Stomach (tissue), 9 donors: ENCODE data around the gene RRP1. TPM values are rescaled to one million over a fixed set of nuclear protein-coding genes. Genes with fewer than 3 reads are reported as not detected.

Experiments
- DNase-seq, 2 donors: peaks; one replicate each; pipeline versions ENCODE4 v3.0.0 to v3.0.0-alpha.2; 2013 to 2019
- H3K27ac ChIP-seq, 5 donors: fragments of 200-600 bp in 4 of 5; sonication (generic) in 4 of 5; one replicate each; pipeline ENCODE4 v1.5.1; 2013 to 2019; ENCODE audit warnings: mild to moderate bottlenecking in 1 of 5, moderate library complexity in 1 of 5
- H3K27me3 ChIP-seq, 3 donors: fragments of 200-600 bp; sonication (generic); one replicate each; pipeline ENCODE4 v1.5.1; 2017 to 2019; ENCODE audit warnings: mixed run types in 1 of 3
- H3K36me3 ChIP-seq, 4 donors: fragments of 200-600 bp; sonication (generic); 1 replicate in 3 of 4; 2 replicates in 1 of 4; pipeline ENCODE4 v1.5.1; 2016 to 2019
- H3K4me1 ChIP-seq, 4 donors: fragments of 200-600 bp; sonication (generic); one replicate each; pipeline ENCODE4 v1.5.1; 2016 to 2019
- H3K4me3 ChIP-seq, 4 donors: fragments of 200-600 bp; sonication (generic) in 3 of 4; one replicate each; pipeline ENCODE4 v1.5.1; 2016 to 2019; ENCODE audit warnings: mild to moderate bottlenecking in 1 of 4
- H3K9me3 ChIP-seq, 4 donors: fragments of 200-600 bp; sonication (generic); one replicate each; pipeline ENCODE4 v1.5.1; 2016 to 2019
- EP300 ChIP-seq: sonication (generic); formaldehyde crosslinking; IDR thresholded peaks from one replicate; pipeline ENCODE4 v1.6.1; 2017; ENCODE audit warnings: antibody characterized with exemption
- POLR2A ChIP-seq, 4 donors: fragments of 450-650 bp; IDR thresholded peaks; one replicate each; pipeline ENCODE4 v1.6.1; 2016; ENCODE audit warnings: antibody characterized with exemption in 4 of 4, control low read depth in 2 of 4, mild to moderate bottlenecking in 1 of 4, moderate library complexity in 1 of 4
- POLR2AphosphoS5 ChIP-seq, 3 donors: sonication (generic); formaldehyde crosslinking; IDR thresholded peaks; one replicate each; pipeline ENCODE4 v1.6.1; 2016; ENCODE audit warnings: antibody characterized with exemption in 3 of 3
- WGBS, 5 donors: extraction: QIAGEN DNeasy Blood & Tissue Kit in 3 of 5; methylation state at CpG; one replicate each; pipeline versions ENCODE4 v1.1.5 to v1.1.7; 2013 to 2018; 5-methylcytosine and 5-hydroxymethylcytosine counted together
- intact Hi-C: fragments of 100-400 bp; cut with DNase I; formaldehyde crosslinking; loops from one replicate; pipeline ENCODE4 v1.15.1; 2023; ENCODE audit warnings: low total_unique reads
- polyA plus RNA-seq, 3 donors: library from polyadenylated mRNA; stranded (reverse); fragments of 200-250 nt; gene quantifications; one replicate each; pipeline ENCODE4 v1.2.3, GENCODE V29; 2013
- total RNA-seq, 5 donors: library from RNA; depleted of rRNA; stranded (reverse); fragments of >200 nt; gene quantifications; one replicate each; pipeline versions ENCODE4 v1.1.0 to v1.2.3, GENCODE V29; 2014 to 2016
- TF ChIP-seq, protein P1 (sequence below), 7 experiments: fragments of 450-650 bp in 4 of 7; fragments of 200-600 bp in 3 of 7; sonication (generic) in 3 of 7; IDR thresholded peaks; one replicate each; pipeline ENCODE4 v1.5.1; 2016 to 2019; ENCODE audit warnings: antibody characterized with exemption in 7 of 7, control low read depth in 2 of 7, mild to moderate bottlenecking in 1 of 7
- donor health status: healthy with polysubstance abuse.
- donor health status: Bipolar disorder and iron deficiency.
- donor health status: healthy.

Gene RRP1
- total and polyA plus RNA-seq, 8 donors: 10.6 to 25.6 (median 16.4) TPM

DNA sequence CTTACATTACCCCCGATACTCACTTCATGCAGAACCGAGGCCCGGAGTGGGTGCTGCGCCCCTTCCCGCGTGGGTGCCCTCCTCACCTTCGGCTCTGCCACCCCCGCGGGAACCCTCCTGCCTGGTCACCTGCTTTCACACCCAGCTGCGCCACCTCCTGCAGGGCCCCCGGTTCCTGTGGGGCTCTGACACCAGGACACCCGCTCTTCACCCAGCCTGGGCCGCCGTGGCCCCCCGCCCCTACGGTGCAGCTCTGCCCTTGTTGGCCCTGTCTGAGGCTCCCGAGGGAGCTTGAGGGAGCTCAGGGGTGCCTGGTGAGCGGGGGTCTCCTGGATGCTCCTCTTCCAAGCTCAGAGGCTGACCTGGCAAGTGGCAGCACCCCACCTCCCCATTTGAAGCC, 19.0 kb downstream of the RRP1 start:
- H3K4me1 ChIP-seq: peaks cover 17 to 33% (median 27%) of the 10 kb centered on the region in 4 donors
- no peaks in the 10 kb centered on the region for H3K9me3 ChIP-seq
- peaks cover 0 to 28% (median 19%) of the 10 kb centered on the region in 4 donors for H3K36me3 ChIP-seq
- TF ChIP-seq POLR2A (IDR thresholded peaks at IDR 0.05) (no peak), EP300 (no peak), POLR2AphosphoS5 (IDR thresholded peaks at IDR 0.05) (no peak)
- TF ChIP-seq, protein P1, sequence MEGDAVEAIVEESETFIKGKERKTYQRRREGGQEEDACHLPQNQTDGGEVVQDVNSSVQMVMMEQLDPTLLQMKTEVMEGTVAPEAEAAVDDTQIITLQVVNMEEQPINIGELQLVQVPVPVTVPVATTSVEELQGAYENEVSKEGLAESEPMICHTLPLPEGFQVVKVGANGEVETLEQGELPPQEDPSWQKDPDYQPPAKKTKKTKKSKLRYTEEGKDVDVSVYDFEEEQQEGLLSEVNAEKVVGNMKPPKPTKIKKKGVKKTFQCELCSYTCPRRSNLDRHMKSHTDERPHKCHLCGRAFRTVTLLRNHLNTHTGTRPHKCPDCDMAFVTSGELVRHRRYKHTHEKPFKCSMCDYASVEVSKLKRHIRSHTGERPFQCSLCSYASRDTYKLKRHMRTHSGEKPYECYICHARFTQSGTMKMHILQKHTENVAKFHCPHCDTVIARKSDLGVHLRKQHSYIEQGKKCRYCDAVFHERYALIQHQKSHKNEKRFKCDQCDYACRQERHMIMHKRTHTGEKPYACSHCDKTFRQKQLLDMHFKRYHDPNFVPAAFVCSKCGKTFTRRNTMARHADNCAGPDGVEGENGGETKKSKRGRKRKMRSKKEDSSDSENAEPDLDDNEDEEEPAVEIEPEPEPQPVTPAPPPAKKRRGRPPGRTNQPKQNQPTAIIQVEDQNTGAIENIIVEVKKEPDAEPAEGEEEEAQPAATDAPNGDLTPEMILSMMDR (IDR thresholded peaks at IDR 0.05): no peak
- no peak overlapping the region for H3K4me3 ChIP-seq
- H3K27ac ChIP-seq: no peak overlapping the region
- no peak for DNase-seq
- 77 to 80% (median 78%) methylated on average over 11 to 18 of the region's 18 CpGs for WGBS, 5 donors
- no peaks in the 10 kb centered on the region for H3K27me3 ChIP-seq
- intact Hi-C loops: no loop called here

DNA sequence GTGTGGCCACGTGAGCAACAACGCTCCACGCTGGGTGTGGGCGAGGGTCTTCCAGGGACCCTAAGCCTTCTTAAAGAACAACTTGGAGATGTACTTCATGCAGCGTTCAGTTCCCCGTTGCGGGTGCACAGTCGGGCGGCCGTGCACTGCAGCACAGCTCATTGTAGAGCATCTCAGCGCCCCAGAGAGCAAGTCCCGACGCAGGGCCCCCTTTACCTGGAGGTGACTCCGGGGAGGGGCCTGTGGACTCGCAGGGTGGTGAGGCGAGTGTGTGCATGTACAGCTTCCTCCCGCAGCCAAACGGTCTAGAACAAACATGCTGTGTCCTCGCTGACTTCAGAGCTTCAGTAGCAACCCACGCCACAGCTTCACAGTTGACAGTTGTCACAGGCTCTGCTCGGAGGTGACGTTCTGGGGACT, 19.5 kb downstream of the RRP1 start:
- WGBS, 5 donors: 60 to 83% (median 71%) methylated on average over 21 to 22 of the region's 22 CpGs
- Histone ChIP-seq H3K27ac (no peak overlapping the region), H3K36me3 (peaks cover 0 to 23% (median 14%) of the 10 kb centered on the region in 4 donors), H3K27me3 (no peaks in the 10 kb centered on the region), H3K4me3 (no peak overlapping the region), H3K4me1 (peaks cover 17 to 33% (median 27%) of the 10 kb centered on the region in 4 donors), H3K9me3 (no peaks in the 10 kb centered on the region)
- no peak for DNase-seq
- TF ChIP-seq, protein P1 (IDR thresholded peaks at IDR 0.05): no peak
- TF ChIP-seq POLR2A (IDR thresholded peaks at IDR 0.05) (no peak), POLR2AphosphoS5 (IDR thresholded peaks at IDR 0.05) (no peak), EP300 (no peak)
- intact Hi-C loops: no loop called here

DNA sequence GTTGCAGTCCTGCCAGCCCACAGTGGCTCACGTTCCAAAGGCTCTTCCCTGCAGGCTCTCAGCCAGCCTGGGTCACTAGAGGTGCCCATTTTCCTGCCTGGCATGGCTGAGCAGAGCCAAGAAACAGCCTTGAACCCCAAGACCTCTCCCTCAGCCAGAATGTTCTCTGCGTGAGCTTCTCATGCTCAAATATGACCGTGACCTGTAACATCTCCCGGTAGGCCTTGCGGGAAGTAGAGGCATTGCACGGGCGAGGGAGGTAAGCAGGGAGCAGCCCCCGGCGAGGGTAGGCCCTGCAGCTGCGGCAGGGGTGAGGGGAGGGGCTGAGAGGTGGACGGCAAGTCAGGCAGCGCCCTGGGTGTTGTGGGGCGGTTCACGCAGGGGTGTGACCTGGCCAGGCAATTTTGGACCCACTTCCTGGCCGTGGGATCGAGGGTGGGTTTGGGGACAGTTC, 20.0 kb downstream of the RRP1 start:
- TF ChIP-seq EP300 (no peak), POLR2A (IDR thresholded peaks at IDR 0.05) (no peak), POLR2AphosphoS5 (IDR thresholded peaks at IDR 0.05) (no peak)
- TF ChIP-seq, protein P1 (IDR thresholded peaks at IDR 0.05): no peak
- no peaks in the 10 kb centered on the region for H3K9me3 ChIP-seq
- no peaks in the 10 kb centered on the region for H3K27me3 ChIP-seq
- no peak overlapping the region for H3K27ac ChIP-seq
- intact Hi-C loops: no loop called here
- H3K36me3 ChIP-seq: peaks cover 0 to 18% (median 9%) of the 10 kb centered on the region in 4 donors
- DNase-seq: no peak
- peaks cover 19 to 36% (median 31%) of the 10 kb centered on the region in 4 donors for H3K4me1 ChIP-seq
- 74 to 87% (median 82%) methylated on average over 14 to 16 of the region's 16 CpGs for WGBS, 5 donors
- H3K4me3 ChIP-seq: no peak overlapping the region

DNA sequence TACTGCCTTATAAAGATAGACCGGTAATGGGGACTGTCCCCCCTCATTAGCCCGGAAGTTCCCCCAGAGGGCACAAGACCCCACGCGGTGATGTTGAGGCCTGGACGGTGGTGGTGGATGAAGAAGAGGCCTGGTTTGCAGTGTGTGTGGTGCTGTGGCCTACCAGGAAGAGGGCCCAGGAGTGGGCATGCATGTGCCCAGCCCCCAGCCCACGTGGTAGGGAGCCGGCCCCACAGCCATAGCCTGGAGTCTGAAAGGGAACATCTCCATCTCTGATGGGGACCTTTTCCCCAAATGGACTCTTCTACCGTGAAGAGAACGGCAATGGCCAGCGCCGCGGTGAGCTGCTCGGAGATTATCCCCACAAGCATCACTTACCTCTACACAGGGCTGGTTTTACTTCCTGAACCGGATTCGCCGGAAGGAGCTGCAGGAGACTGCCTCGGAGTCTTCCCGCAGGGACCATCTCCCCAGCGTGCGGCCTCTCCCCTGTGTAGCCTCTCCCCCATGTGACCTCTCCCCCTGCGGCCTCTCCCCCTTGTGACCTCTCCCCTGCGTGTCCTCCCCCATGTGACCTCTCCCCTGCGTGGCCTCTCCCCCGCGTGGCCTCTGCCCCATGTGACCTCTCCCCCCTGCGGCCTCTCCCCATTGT, 20.6 kb downstream of the RRP1 start:
- no peak overlapping the region for H3K27ac ChIP-seq
- no peaks in the 10 kb centered on the region for H3K27me3 ChIP-seq
- H3K4me1 ChIP-seq: peaks cover 24 to 42% (median 37%) of the 10 kb centered on the region in 4 donors
- no peak overlapping the region for H3K4me3 ChIP-seq
- 58 to 66% (median 64%) methylated on average over 25 to 26 of the region's 26 CpGs for WGBS, 5 donors
- no peaks in the 10 kb centered on the region for H3K9me3 ChIP-seq
- intact Hi-C loops: no loop called here
- DNase-seq: no peak
- TF ChIP-seq EP300: no peak
- TF ChIP-seq POLR2A (IDR thresholded peaks at IDR 0.05): no peak
- TF ChIP-seq, protein P1 (IDR thresholded peaks at IDR 0.05): no peak
- TF ChIP-seq POLR2AphosphoS5 (IDR thresholded peaks at IDR 0.05): no peak
- peaks cover 0 to 12% (median 4%) of the 10 kb centered on the region in 4 donors for H3K36me3 ChIP-seq
